ENCODE measurements around the gene SHH. TPM values are rescaled to one million over a fixed set of nuclear protein-coding genes. Genes with fewer than 3 reads are reported as not detected.

The SHH gene
- total and polyA plus RNA-seq, 2 of the 13 experiments (the other 11 are each of a cell fraction or from before 2014, with no cell fraction given), result 1.9 to 3.4 TPM

- Histone ChIP-seq H3K36me3 (replicated peaks in 1 of 2; ENCODE audit: control insufficient read depth in 1 of 2, insufficient read depth in 2 of 2, low read length in 2 of 2) (no peaks in the 10 kb centered on the region), H3K4me1 (ENCODE audit: insufficient read depth, low read length) (no peaks in the 10 kb centered on the region), H3K4me3 (replicated peaks in 1 of 3; ENCODE audit: insufficient read depth in 1 of 3, low read depth in 2 of 3, low read length in 3 of 3) (no peak overlapping the region), H3K27me3 (ENCODE audit: control insufficient read depth in 1 of 2, insufficient read depth in 2 of 2, low read length in 2 of 2) (peaks cover 0 to 10% of the 10 kb centered on the region in 2 experiments; a peak in 3 of 5 replicates), H4K20me1 (ENCODE audit: insufficient read depth, low read length) (no peaks in the 10 kb centered on the region), H3K9ac (ENCODE audit: insufficient read depth, low read depth, low read length) (no peak overlapping the region), H3K4me2 (ENCODE audit: low read depth, low read length) (no peak overlapping the region), H3K9me3 (ENCODE audit: low read length) (no peaks in the 10 kb centered on the region), H2AFZ (ENCODE audit: low read length) (no peak overlapping the region), H3K27ac (ENCODE audit: extremely low read length, insufficient read depth, low read length) (no peak overlapping the region), H3K79me2 (ENCODE audit: insufficient read depth, low read length) (no peaks in the 10 kb centered on the region)
- 0% methylated on average over 2 of the region's 3 CpGs for WGBS (ENCODE audit: low lambda C conversion rate)
- TF ChIP-seq ZNF430 (CRISPR knock-in tag; IDR thresholded peaks at IDR 0.05) (no peak), ZNF441 (CRISPR knock-in tag; IDR thresholded peaks at IDR 0.05; ENCODE audit: borderline replicate concordance) (no peak), ZNF232 (CRISPR knock-in tag; IDR thresholded peaks at IDR 0.05; ENCODE audit: borderline replicate concordance) (no peak), NONO (IDR thresholded peaks at IDR 0.05) (no peak), NONO (CRISPR knock-in tag; conservative IDR thresholded peaks at IDR 0.05) (no peak), HINFP (CRISPR knock-in tag; IDR thresholded peaks at IDR 0.05; ENCODE audit: low read depth) (no peak), TRAFD1 (CRISPR knock-in tag; IDR thresholded peaks at IDR 0.05; ENCODE audit: borderline replicate concordance) (no peak), KLF15 (CRISPR knock-in tag; IDR thresholded peaks at IDR 0.05; ENCODE audit: borderline replicate concordance) (no peak), ZBED4 (CRISPR knock-in tag; IDR thresholded peaks at IDR 0.05; ENCODE audit: borderline replicate concordance) (no peak), SKI (IDR thresholded peaks at IDR 0.05; ENCODE audit: partially characterized antibody) (no peak), ZNF557 (CRISPR knock-in tag; IDR thresholded peaks at IDR 0.05) (no peak)
- ATAC-seq (no peak), DNase-seq (ENCODE audit: low spot score) (no peak), FAIRE-seq (no peak)
- CTCF ChIA-PET (ENCODE audit: low intra/inter-chr PET ratio, low total read pairs), result no interaction called here
- POLR2A ChIA-PET, result no interaction called here
- no TSS peak for BruUV-seq (replicated peaks)
- intact Hi-C loops (cut with micrococcal nuclease; ENCODE audit: unreplicated experiment), result no loop called here
- in situ Hi-C loops (cut with HindIII; ENCODE audit: extremely low pct_ligation_motif_present, low pct_unique_long_range_greater_than_20kb), result no loop called here
Measured at GRCh38 chr7:155856656-155857055, 44.4 kb upstream of the SHH start.

All from HepG2 (cell line).